Mesendoderm (in vitro differentiated cells): ENCODE measurements around the gene PYDC1.
"Not testable (repeated sequence)": the region's sequence is repeated elsewhere in the genome, so short reads cannot be mapped to it uniquely, and the experiment has no call there.

Experiments
- DNase-seq: peaks from one replicate; pipeline ENCODE4 v3.0.0; 2013
- H2AK5ac ChIP-seq: 2 replicates; pipeline ENCODE4 v1.6.1; 2013; ENCODE audit warnings: low read length, inconsistent platforms
- H2BK120ac ChIP-seq: 2 replicates; pipeline ENCODE4 v1.6.1; 2013; ENCODE audit warnings: low read depth, mild to moderate bottlenecking, low read length, moderate library complexity, mixed read lengths
- H2BK15ac ChIP-seq: replicated peaks from 2 replicates; pipeline ENCODE4 v1.6.1; 2013; ENCODE audit warnings: low read depth, mild to moderate bottlenecking, moderate library complexity
- H2BK5ac ChIP-seq: 2 replicates; pipeline ENCODE4 v1.6.1; 2013; ENCODE audit warnings: low read length, inconsistent platforms
- H3K18ac ChIP-seq: 2 replicates; pipeline ENCODE4 v1.6.1; 2013; ENCODE audit warnings: mild to moderate bottlenecking, low read length, mixed read lengths
- H3K23ac ChIP-seq: one replicate; pipeline ENCODE4 v1.6.1; 2013; ENCODE audit warnings: low read length
- H3K27ac ChIP-seq: 2 replicates; pipeline ENCODE4 v1.5.1; 2013; ENCODE audit warnings: low read depth, mild to moderate bottlenecking, inconsistent platforms, low read length, moderate library complexity
- H3K27me3 ChIP-seq: 2 replicates; pipeline ENCODE4 v1.6.1; 2013; ENCODE audit warnings: low read length, control low read depth, mild to moderate bottlenecking, inconsistent platforms; ENCODE audit not compliant: insufficient read depth, poor library complexity
- H3K36me3 ChIP-seq: 2 replicates; pipeline ENCODE4 v1.6.1; 2013; ENCODE audit warnings: low read length, inconsistent platforms; ENCODE audit not compliant: control insufficient read depth, insufficient read depth
- H3K4ac ChIP-seq: one replicate; pipeline ENCODE4 v1.6.1; 2013; ENCODE audit warnings: low read depth, mild to moderate bottlenecking, low read length, moderate library complexity
- H3K4me1 ChIP-seq: 2 replicates; pipeline ENCODE4 v1.6.1; 2013; ENCODE audit warnings: low read depth, low read length, inconsistent platforms; ENCODE audit not compliant: control insufficient read depth
- H3K4me2 ChIP-seq: 2 replicates; pipeline ENCODE4 v1.6.1; 2013; ENCODE audit warnings: low read length
- H3K4me3 ChIP-seq: 2 replicates; pipeline ENCODE4 v1.5.1; 2013; ENCODE audit warnings: mild to moderate bottlenecking, low read length
- H3K56ac ChIP-seq: one replicate; pipeline ENCODE4 v1.6.1; 2013; ENCODE audit warnings: low read length
- H3K79me1 ChIP-seq: 2 replicates; pipeline ENCODE4 v1.6.1; 2013; ENCODE audit warnings: low read length, inconsistent platforms
- H3K79me2 ChIP-seq: 2 replicates; pipeline ENCODE4 v1.6.1; 2013; ENCODE audit warnings: mild to moderate bottlenecking, low read length; ENCODE audit not compliant: control insufficient read depth, insufficient read depth
- H3K9ac ChIP-seq: 2 replicates; pipeline ENCODE4 v1.6.1; 2013; ENCODE audit warnings: low read length, inconsistent platforms
- H4K5ac ChIP-seq: one replicate; pipeline ENCODE4 v1.6.1; 2013; ENCODE audit warnings: low read length
- H4K8ac ChIP-seq: one replicate; pipeline ENCODE4 v1.6.1; 2013; ENCODE audit warnings: low read depth, mild to moderate bottlenecking, control low read depth, low read length, moderate library complexity
- WGBS: extraction: QIAGEN DNeasy Blood & Tissue Kit; methylation state at CpG from one replicate; pipeline ENCODE4 v1.1.7; 2013; ENCODE audit warnings: low lambda C conversion rate, missing lambda C conversion rate; ENCODE audit not compliant: insufficient coverage; ENCODE audit errors: extremely low coverage; 5-methylcytosine and 5-hydroxymethylcytosine counted together

PYDC1 gene

GRCh38 chr16:31200111-31200510 lies 16.8 kb downstream of the PYDC1 start:
- H2AK5ac ChIP-seq, H3K56ac ChIP-seq, H3K27ac ChIP-seq, H3K4me3 ChIP-seq, H3K9ac ChIP-seq, H2BK15ac ChIP-seq, H3K36me3 ChIP-seq, H3K4ac ChIP-seq, H3K4me2 ChIP-seq, H3K18ac ChIP-seq, H4K5ac ChIP-seq, H3K23ac ChIP-seq, H3K27me3 ChIP-seq, DNase-seq, H3K4me1 ChIP-seq, H4K8ac ChIP-seq, H3K79me1 ChIP-seq, H2BK5ac ChIP-seq, H2BK120ac ChIP-seq, H3K79me2 ChIP-seq: not testable (repeated sequence)
- no CpG with 5 or more reads among the region's 8 CpGs for WGBS

- H3K79me2 ChIP-seq: no peaks in the 10 kb centered on the region
- WGBS: no CpG with 5 or more reads among the region's 5 CpGs
- no peak overlapping the region for H2AK5ac ChIP-seq
- no peak overlapping the region for H2BK15ac ChIP-seq
- no peak overlapping the region for H3K9ac ChIP-seq
- no peak overlapping the region for H3K18ac ChIP-seq
- no peak overlapping the region for H2BK120ac ChIP-seq
- H3K4me2 ChIP-seq: no peak overlapping the region
- H3K4me1 ChIP-seq: peaks cover 2% of the 10 kb centered on the region
- H4K8ac ChIP-seq: no peak overlapping the region
- no peak overlapping the region for H3K56ac ChIP-seq
- peaks cover 7% of the 10 kb centered on the region for H3K36me3 ChIP-seq
- no peak overlapping the region for H3K27ac ChIP-seq
- no peaks in the 10 kb centered on the region for H3K27me3 ChIP-seq
- no peak overlapping the region for H3K23ac ChIP-seq
- no peak overlapping the region for H2BK5ac ChIP-seq
- no peak for DNase-seq
- no peak overlapping the region for H3K4ac ChIP-seq
- H3K79me1 ChIP-seq: peaks cover 2% of the 10 kb centered on the region
- no peak overlapping the region for H4K5ac ChIP-seq
- H3K4me3 ChIP-seq: no peak overlapping the region
These were observed 17.4 kb downstream of the PYDC1 start for GRCh38 chr16:31199430-31200041.

- no peak for DNase-seq
- no peak overlapping the region for H4K5ac ChIP-seq
- H3K79me2 ChIP-seq: no peaks in the 10 kb centered on the region
- H3K4me3 ChIP-seq: no peak overlapping the region
- H2AK5ac ChIP-seq: no peak overlapping the region
- H3K18ac ChIP-seq: no peak overlapping the region
- H3K36me3 ChIP-seq: peaks cover 13% of the 10 kb centered on the region
- H3K4ac ChIP-seq: no peak overlapping the region
- no CpG with 5 or more reads among the region's 7 CpGs for WGBS
- H3K56ac ChIP-seq: no peak overlapping the region
- peaks cover 5% of the 10 kb centered on the region for H3K79me1 ChIP-seq
- H2BK120ac ChIP-seq: no peak overlapping the region
- H3K27me3 ChIP-seq: no peaks in the 10 kb centered on the region
- no peak overlapping the region for H2BK15ac ChIP-seq
- H3K23ac ChIP-seq: no peak overlapping the region
- no peak overlapping the region for H4K8ac ChIP-seq
- H3K27ac ChIP-seq: no peak overlapping the region
- H3K9ac ChIP-seq: no peak overlapping the region
- H3K4me1 ChIP-seq: peaks cover 2% of the 10 kb centered on the region
- no peak overlapping the region for H2BK5ac ChIP-seq
- H3K4me2 ChIP-seq: no peak overlapping the region
These were observed 18.6 kb downstream of the PYDC1 start for GRCh38 chr16:31198207-31198882.

GRCh38 chr16:31196324-31197088 lies 20.4 kb downstream of the PYDC1 start:
- H3K27ac ChIP-seq: no peak overlapping the region
- no peak overlapping the region for H3K56ac ChIP-seq
- H3K9ac ChIP-seq: no peak overlapping the region
- H3K18ac ChIP-seq: no peak overlapping the region
- H3K4me1 ChIP-seq: peaks cover 2% of the 10 kb centered on the region
- H3K27me3 ChIP-seq: no peaks in the 10 kb centered on the region
- H4K8ac ChIP-seq: no peak overlapping the region
- no peak for DNase-seq
- no peak overlapping the region for H2BK15ac ChIP-seq
- H3K79me2 ChIP-seq: no peaks in the 10 kb centered on the region
- no peak overlapping the region for H2BK120ac ChIP-seq
- H3K4me2 ChIP-seq: no peak overlapping the region
- H2AK5ac ChIP-seq: no peak overlapping the region
- no peak overlapping the region for H4K5ac ChIP-seq
- H3K4me3 ChIP-seq: no peak overlapping the region
- H3K4ac ChIP-seq: no peak overlapping the region
- WGBS: no CpG with 5 or more reads among the region's 17 CpGs
- H3K23ac ChIP-seq: no peak overlapping the region
- H2BK5ac ChIP-seq: no peak overlapping the region
- H3K79me1 ChIP-seq: peaks cover 12% of the 10 kb centered on the region
- peaks cover 23% of the 10 kb centered on the region for H3K36me3 ChIP-seq

GRCh38 chr16:31195861-31196260 lies 21.1 kb downstream of the PYDC1 start:
- H3K79me1 ChIP-seq: peaks cover 12% of the 10 kb centered on the region
- H2BK15ac ChIP-seq: not testable (repeated sequence)
- peaks cover 24% of the 10 kb centered on the region for H3K36me3 ChIP-seq

More at GRCh38 chr16:31195861-31196260, 21.1 kb downstream of the PYDC1 start:
- H3K27me3 ChIP-seq, H2BK5ac ChIP-seq, H2BK120ac ChIP-seq, H3K4ac ChIP-seq, H3K27ac ChIP-seq, H3K4me2 ChIP-seq, H3K79me2 ChIP-seq, H4K5ac ChIP-seq, H3K18ac ChIP-seq, H3K56ac ChIP-seq, H3K4me3 ChIP-seq, H2AK5ac ChIP-seq, H3K23ac ChIP-seq, H3K4me1 ChIP-seq, DNase-seq, H3K9ac ChIP-seq, H4K8ac ChIP-seq: not testable (repeated sequence)
- WGBS: no CpG with 5 or more reads among the region's 11 CpGs
